Endothelial cell of umbilical vein (primary cell): ENCODE data around the gene NUDT3. TPM values are rescaled to one million over a fixed set of nuclear protein-coding genes. Genes with fewer than 3 reads are reported as not detected.

ENCODE experiments used
- BruUV-seq: library from RNA; stranded (reverse); fragments of 400-500 nt; replicated peaks from 2 replicates; lab custom pipeline; 2021; lab: Mats Ljungman, UMichigan
- CTCF ChIA-PET: fragments of 300-600, 350-600 bp; sonication (Branson Sonifier 250); formaldehyde crosslinking; loops from one replicate; lab custom pipeline; 2021; ENCODE audit warnings: antibody characterized with exemption, inconsistent platforms; lab: Charles Lee
- POLR2A ChIA-PET: fragments of 300-600, 350-600 bp; sonication (Branson Sonifier 250); formaldehyde crosslinking; loops from one replicate; lab custom pipeline; 2021; ENCODE audit warnings: antibody characterized with exemption, inconsistent platforms; lab: Charles Lee
- DNase-seq: peaks from one replicate; pipeline ENCODE4 v3.0.0-alpha.2; 2011; ENCODE audit warnings: low read depth, low spot score
- FAIRE-seq: peaks from 2 replicates; lab custom pipeline; 2011; peaks lifted over from hg19 to GRCh38; lab: Jason Lieb, UNC
- H2AFZ ChIP-seq: 2 replicates; pipeline ENCODE4 v1.6.0; 2012; ENCODE audit warnings: low read depth, low read length, control low read depth, inconsistent platforms
- H3K27ac ChIP-seq: 2 replicates; pipeline ENCODE4 v1.5.1; 2011; ENCODE audit warnings: low read depth, mild to moderate bottlenecking, control low read depth, low read length, moderate library complexity; ENCODE audit not compliant: insufficient read depth
- H3K27me3 ChIP-seq, 2 experiments: 2 replicates each; pipeline versions ENCODE4 v1.6.0 to v1.6.1; 2011; ENCODE audit warnings: low read length in 2 of 2, mixed read lengths in 1 of 2; ENCODE audit not compliant: control insufficient read depth in 2 of 2, insufficient read depth in 2 of 2
- H3K36me3 ChIP-seq, 2 experiments: 2 replicates in 1 of 2; 3 replicates in 1 of 2; pipeline ENCODE4 v1.5.1; 2011; ENCODE audit warnings: low read length in 2 of 2, mild to moderate bottlenecking in 1 of 2, moderate library complexity in 1 of 2; ENCODE audit not compliant: control insufficient read depth in 2 of 2, insufficient read depth in 2 of 2; ENCODE audit errors: extremely low read depth in 1 of 2
- H3K4me1 ChIP-seq: 3 replicates; pipeline ENCODE4 v1.5.1; 2011; ENCODE audit warnings: mild to moderate bottlenecking, low read length; ENCODE audit not compliant: control insufficient read depth, insufficient read depth; ENCODE audit errors: extremely low read depth
- H3K4me2 ChIP-seq: 2 replicates; pipeline ENCODE4 v1.6.1; 2011; ENCODE audit warnings: low read length, control low read depth, mixed read lengths; ENCODE audit not compliant: insufficient read depth
- H3K4me3 ChIP-seq, 3 experiments: fragments of 200-600 bp in 1 of 3; sonication (generic), shearing (Covaris generic) in 1 of 3; replicated peaks in 1 of 3; 2 replicates each; pipeline ENCODE4 v1.5.1; 2011 to 2016; ENCODE audit warnings: control low read depth in 3 of 3, low read length in 3 of 3, mild to moderate bottlenecking in 2 of 3, inconsistent platforms in 1 of 3, low read depth in 1 of 3, moderate library complexity in 1 of 3; ENCODE audit not compliant: insufficient read depth in 1 of 3
- H3K79me2 ChIP-seq: 2 replicates; pipeline ENCODE4 v1.6.0; 2012; ENCODE audit warnings: low read length, inconsistent platforms; ENCODE audit not compliant: control insufficient read depth, insufficient read depth
- H3K9ac ChIP-seq: replicated peaks from 2 replicates; pipeline ENCODE3; 2011; ENCODE audit warnings: low read length, control low read depth; ENCODE audit not compliant: insufficient read depth; ENCODE audit errors: extremely low read depth
- H3K9me1 ChIP-seq: replicated peaks from 3 replicates; pipeline ENCODE4 v1.6.0; 2011; ENCODE audit warnings: mild to moderate bottlenecking, low read length; ENCODE audit not compliant: control insufficient read depth, insufficient read depth; ENCODE audit errors: extremely low read depth
- H3K9me3 ChIP-seq: replicated peaks from 2 replicates; pipeline ENCODE4 v1.5.1; 2012; ENCODE audit warnings: low read length, inconsistent platforms; ENCODE audit not compliant: control insufficient read depth, insufficient read depth
- H4K20me1 ChIP-seq: replicated peaks from 2 replicates; pipeline ENCODE3; 2011; ENCODE audit warnings: mild to moderate bottlenecking, low read length; ENCODE audit not compliant: control insufficient read depth, insufficient read depth; ENCODE audit errors: extremely low read depth
- EZH2 ChIP-seq: IDR thresholded peaks from 2 replicates; pipeline ENCODE4 v1.6.1; 2012; ENCODE audit warnings: borderline replicate concordance, low read depth, mild to moderate bottlenecking, moderate library complexity, low read length, inconsistent platforms; ENCODE audit not compliant: severe bottlenecking
- FOS ChIP-seq: IDR thresholded peaks from 2 replicates; pipeline ENCODE4 v1.6.1; 2011; ENCODE audit warnings: mild to moderate bottlenecking, low read length, moderate library complexity, borderline replicate concordance; ENCODE audit not compliant: insufficient read depth
- GATA2 ChIP-seq: IDR thresholded peaks from 2 replicates; pipeline ENCODE4 v1.7.0; 2011; ENCODE audit warnings: low read depth, mild to moderate bottlenecking, moderate library complexity, mixed read lengths, low read length; ENCODE audit not compliant: insufficient read length, insufficient read depth
- JUN ChIP-seq: IDR thresholded peaks from 2 replicates; pipeline ENCODE4 v1.6.1; 2011; ENCODE audit warnings: borderline replicate concordance, low read depth; ENCODE audit not compliant: insufficient read length, insufficient read depth
- MYC ChIP-seq: IDR thresholded peaks from one replicate; pipeline ENCODE4 v1.6.1; 2011; ENCODE audit warnings: mild to moderate bottlenecking, low read depth, low read length
- POLR2A ChIP-seq: IDR thresholded peaks from 2 replicates; pipeline ENCODE4 v1.6.1; 2012; ENCODE audit warnings: low read depth, mild to moderate bottlenecking, control low read depth, low read length
- POLR2AphosphoS5 ChIP-seq: IDR thresholded peaks from 2 replicates; pipeline ENCODE4 v1.6.1; 2012; ENCODE audit warnings: low read depth, mild to moderate bottlenecking, control low read depth, low read length, moderate library complexity; ENCODE audit not compliant: insufficient read depth
- dilution Hi-C: fragments of 300-500 bp; cut with MboI; formaldehyde crosslinking; loops from one replicate; pipeline ENCODE4 v1.15.0; 2019; ENCODE audit warnings: low sequenced_read_pairs; ENCODE audit not compliant: extremely low pct_ligation_motif_present
- intact Hi-C: fragments of 100-400 bp; cut with micrococcal nuclease; formaldehyde crosslinking; loops from one replicate; pipeline ENCODE4 v1.10.0; 2022
- polyA plus RNA-seq, 4 experiments: library from polyadenylated mRNA; depleted of rRNA in 3 of 4; stranded (reverse) in 3 of 4; unstranded in 1 of 4; fragments of >200 nt; gene quantifications; 2 replicates each; pipeline versions ENCODE4 v1.2.1 to v1.2.3, GENCODE V29; 2011 to 2012; ENCODE audit warnings: missing spikeins in 1 of 4
- total RNA-seq: library from RNA; stranded (reverse); gene quantifications from 2 replicates; pipeline ENCODE4 v1.2.3, GENCODE V29; 2021
- TF ChIP-seq, protein P1 (sequence below), 2 donors: IDR thresholded peaks; 1 replicate in 1 of 2; 2 replicates in 1 of 2; pipeline ENCODE4 v1.5.1; 2011; ENCODE audit warnings: low read length in 2 of 2, mild to moderate bottlenecking in 2 of 2, moderate library complexity in 2 of 2, control low read depth in 1 of 2, inconsistent platforms in 1 of 2, low read depth in 1 of 2; ENCODE audit not compliant: insufficient read depth in 1 of 2; ENCODE audit errors: extremely low read depth in 1 of 2
- TF ChIP-seq, protein P2 (sequence below): IDR thresholded peaks from 2 replicates; pipeline ENCODE4 v1.6.1; 2011; ENCODE audit not compliant: insufficient read depth, insufficient read length

Gene NUDT3
- total and polyA plus RNA-seq, 2 donors (not counting 3 experiments of a cell fraction or from before 2014, with no cell fraction given), result 11.9 to 30.9 TPM

DNA sequence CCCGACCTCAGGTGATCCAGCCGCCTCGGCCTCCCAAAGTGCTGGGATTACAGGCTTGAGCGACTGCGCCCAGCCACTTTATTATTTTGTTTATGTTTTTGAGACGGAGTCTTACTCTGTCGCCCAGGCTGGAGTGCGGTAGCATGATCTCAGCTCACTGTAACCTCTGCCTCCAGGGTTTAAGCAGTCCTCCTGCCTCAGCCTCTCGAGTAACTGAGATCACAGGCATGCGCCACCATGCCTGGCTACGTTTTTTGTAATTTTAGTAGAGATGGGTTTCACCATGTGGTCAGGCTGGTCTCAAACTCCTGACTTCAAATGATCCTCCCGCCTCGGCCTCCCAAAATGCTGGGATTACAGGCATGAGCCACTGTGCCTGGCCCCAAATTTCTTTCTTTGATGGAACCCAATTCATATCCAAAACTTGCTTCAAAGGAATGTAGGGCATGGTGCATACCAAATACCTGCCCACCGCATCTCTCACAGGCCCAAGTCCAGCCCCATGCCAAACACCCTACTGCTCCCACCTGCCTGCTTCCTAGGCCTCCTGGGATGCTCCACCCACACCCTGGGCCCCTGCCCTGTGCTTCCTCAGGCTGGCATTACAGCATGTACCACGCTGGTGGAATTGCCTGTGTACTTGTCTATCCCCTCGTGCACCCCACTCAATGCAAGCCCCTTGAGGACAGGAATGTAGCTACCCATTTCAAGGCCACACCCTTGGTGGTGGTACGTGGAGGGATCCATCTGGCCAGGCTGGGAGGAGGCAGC, 160.7 kb downstream of the NUDT3 start:
- H3K4me1 ChIP-seq, result peaks cover 11% of the 10 kb centered on the region
- H3K9ac ChIP-seq, result no peak overlapping the region
- FAIRE-seq (no peak), DNase-seq (no peak)
- H3K27me3 ChIP-seq, result no peaks in the 10 kb centered on the region
- no TSS peak for BruUV-seq
- ChIA-PET CTCF (interaction anchor here (0.8 to 2.6 kb wide), 3 partner anchors 36 to 183 kb away, joined by 3 to 11 read pairs (median 4); no protein-coding TSS in a partner anchor), POLR2A (no interaction called here)
- H3K9me1 ChIP-seq, result no peaks in the 10 kb centered on the region
- peaks cover 3% of the 10 kb centered on the region for H3K79me2 ChIP-seq
- no peak overlapping the region for H3K27ac ChIP-seq
- no peaks in the 10 kb centered on the region for H4K20me1 ChIP-seq
- no peak overlapping the region for H2AFZ ChIP-seq
- no peaks in the 10 kb centered on the region for H3K9me3 ChIP-seq
- no peak overlapping the region for H3K4me2 ChIP-seq
- intact Hi-C loops, result no loop called here
- H3K36me3 ChIP-seq, result no peaks in the 10 kb centered on the region
- TF ChIP-seq EZH2 (no peak), POLR2AphosphoS5 (no peak), FOS (no peak), POLR2A (no peak), GATA2 (no peak), MYC (no peak), JUN (no peak)
- TF ChIP-seq, protein P1, sequence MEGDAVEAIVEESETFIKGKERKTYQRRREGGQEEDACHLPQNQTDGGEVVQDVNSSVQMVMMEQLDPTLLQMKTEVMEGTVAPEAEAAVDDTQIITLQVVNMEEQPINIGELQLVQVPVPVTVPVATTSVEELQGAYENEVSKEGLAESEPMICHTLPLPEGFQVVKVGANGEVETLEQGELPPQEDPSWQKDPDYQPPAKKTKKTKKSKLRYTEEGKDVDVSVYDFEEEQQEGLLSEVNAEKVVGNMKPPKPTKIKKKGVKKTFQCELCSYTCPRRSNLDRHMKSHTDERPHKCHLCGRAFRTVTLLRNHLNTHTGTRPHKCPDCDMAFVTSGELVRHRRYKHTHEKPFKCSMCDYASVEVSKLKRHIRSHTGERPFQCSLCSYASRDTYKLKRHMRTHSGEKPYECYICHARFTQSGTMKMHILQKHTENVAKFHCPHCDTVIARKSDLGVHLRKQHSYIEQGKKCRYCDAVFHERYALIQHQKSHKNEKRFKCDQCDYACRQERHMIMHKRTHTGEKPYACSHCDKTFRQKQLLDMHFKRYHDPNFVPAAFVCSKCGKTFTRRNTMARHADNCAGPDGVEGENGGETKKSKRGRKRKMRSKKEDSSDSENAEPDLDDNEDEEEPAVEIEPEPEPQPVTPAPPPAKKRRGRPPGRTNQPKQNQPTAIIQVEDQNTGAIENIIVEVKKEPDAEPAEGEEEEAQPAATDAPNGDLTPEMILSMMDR (IDR thresholded peaks at IDR 0.05; ENCODE audit: extremely low read depth in 1 of 2, insufficient read depth in 1 of 2, low read depth in 1 of 2, low read length in 2 of 2), result no peak
- TF ChIP-seq, protein P2, sequence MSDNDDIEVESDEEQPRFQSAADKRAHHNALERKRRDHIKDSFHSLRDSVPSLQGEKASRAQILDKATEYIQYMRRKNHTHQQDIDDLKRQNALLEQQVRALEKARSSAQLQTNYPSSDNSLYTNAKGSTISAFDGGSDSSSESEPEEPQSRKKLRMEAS, result no peak
- H3K4me3 ChIP-seq, result no peak overlapping the region
- dilution Hi-C loops, result no loop called here
